ENCODE measurements around the gene TMEM120B.

Gene TMEM120B

DNA sequence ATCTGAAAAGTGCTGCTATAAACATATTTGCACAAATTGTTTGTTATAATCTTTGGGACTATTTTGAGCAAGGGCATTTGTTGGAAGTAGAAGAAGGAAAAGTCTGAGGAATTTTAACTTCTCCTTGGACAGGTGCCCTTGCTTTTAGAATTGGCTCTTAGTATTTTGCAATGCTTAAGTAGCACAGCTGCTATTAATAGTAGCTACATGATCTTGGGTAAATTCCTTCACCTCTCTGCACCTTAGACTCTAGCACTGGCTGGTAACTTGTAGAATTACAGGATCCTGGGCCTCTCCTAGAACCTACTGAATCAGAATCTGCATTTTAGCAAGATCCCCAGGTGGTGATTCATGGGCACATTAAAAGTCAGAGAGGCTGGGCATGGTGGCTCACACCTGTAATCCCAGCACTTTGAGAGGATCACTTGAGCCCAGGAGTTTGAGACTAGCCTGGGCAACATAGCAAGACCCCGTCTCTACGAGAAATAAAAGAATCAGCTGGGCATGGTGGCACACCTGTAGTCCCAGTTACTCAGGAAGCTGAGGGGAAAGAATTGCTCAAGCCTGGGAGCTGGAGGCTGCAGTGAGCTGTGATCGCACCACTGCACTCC is 10.8 kb upstream of the TMEM120B start:
- no peak overlapping the region for H4K8ac ChIP-seq (ENCODE audit: low read depth, low read length)
- no peak overlapping the region for H2BK15ac ChIP-seq (ENCODE audit: low read length)
- no peak overlapping the region for H4K91ac ChIP-seq (ENCODE audit: low read depth, low read length, poor library complexity)
- no peak overlapping the region for H2BK120ac ChIP-seq (ENCODE audit: low read depth, low read length)
- no CpG with 5 or more reads among the region's 3 CpGs for WGBS, 2 donors (ENCODE audit: extremely low coverage in 2 of 2, insufficient read length in 2 of 2, insufficient replicate concordance in 1 of 2)
- H3K79me1 ChIP-seq (ENCODE audit: low read depth, low read length), result no peaks in the 10 kb centered on the region
- no peak overlapping the region for H2BK5ac ChIP-seq (ENCODE audit: low read length)
- H3K27me3 ChIP-seq (ENCODE audit: control insufficient read depth in 3 of 3, insufficient read depth in 3 of 3, low read depth in 1 of 3, low read length in 3 of 3), result no peaks in the 10 kb centered on the region
- no peak overlapping the region for H3K9ac ChIP-seq (ENCODE audit: low read depth, low read length, poor library complexity)
- H2AFZ ChIP-seq (ENCODE audit: low read length), result no peak overlapping the region
- H3K23ac ChIP-seq (ENCODE audit: low read depth, low read length, poor library complexity), result no peak overlapping the region
- H3K27ac ChIP-seq (replicated peaks; ENCODE audit: low read length), result no peak overlapping the region
- H3K4me3 ChIP-seq (ENCODE audit: low read length in 2 of 2), result no peak overlapping the region
- no peak for DNase-seq (ENCODE audit: low spot score)
- no peak overlapping the region for H3K18ac ChIP-seq (ENCODE audit: low read length)
- no peak overlapping the region for H2AK5ac ChIP-seq (ENCODE audit: low read depth, low read length)
- no peak overlapping the region for H3K14ac ChIP-seq (ENCODE audit: low read length)
- no peaks in the 10 kb centered on the region for H3K9me3 ChIP-seq (replicated peaks in 1 of 2; ENCODE audit: control insufficient read depth in 2 of 2, insufficient read depth in 1 of 2, low read depth in 1 of 2, low read length in 2 of 2)
- H3K4me2 ChIP-seq (ENCODE audit: insufficient read depth, low read length, poor library complexity, severe bottlenecking), result no peak overlapping the region
- no peak overlapping the region for H2BK12ac ChIP-seq (ENCODE audit: low read length)
- H3K4ac ChIP-seq (ENCODE audit: low read length), result no peak overlapping the region
- no peaks in the 10 kb centered on the region for H3K4me1 ChIP-seq (ENCODE audit: control insufficient read depth in 2 of 2, insufficient read depth in 1 of 2, low read depth in 1 of 2, low read length in 2 of 2)
- no peaks in the 10 kb centered on the region for H3K36me3 ChIP-seq (replicated peaks in 1 of 2; ENCODE audit: control insufficient read depth in 2 of 2, insufficient read depth in 2 of 2, low read length in 2 of 2)

DNA sequence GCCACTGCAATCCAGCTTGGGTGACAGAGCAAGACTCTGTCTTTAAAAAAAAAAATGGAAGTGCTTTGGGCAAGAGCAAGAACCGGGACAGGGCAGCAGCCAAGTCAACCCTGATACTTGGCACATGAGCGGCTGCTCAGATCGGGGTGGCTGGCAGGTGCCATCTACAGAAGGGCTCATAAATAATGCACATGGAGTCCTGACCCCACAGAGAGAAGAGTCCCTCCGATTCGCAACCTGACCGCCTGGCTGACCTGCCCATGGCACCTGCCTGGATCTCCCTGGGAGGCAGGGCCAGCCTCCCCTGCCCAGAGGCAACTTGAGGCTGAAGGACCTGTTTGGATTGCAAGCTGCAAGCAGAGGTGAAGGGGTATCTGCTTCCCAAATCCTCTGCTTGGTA is 9.6 kb upstream of the TMEM120B start:
- Histone ChIP-seq H3K4me1 (ENCODE audit: control insufficient read depth in 2 of 2, insufficient read depth in 1 of 2, low read depth in 1 of 2, low read length in 2 of 2) (no peaks in the 10 kb centered on the region), H3K9ac (ENCODE audit: low read depth, low read length, poor library complexity) (no peak overlapping the region), H2BK15ac (ENCODE audit: low read length) (no peak overlapping the region), H3K18ac (ENCODE audit: low read length) (no peak overlapping the region), H3K14ac (ENCODE audit: low read length) (no peak overlapping the region), H3K23ac (ENCODE audit: low read depth, low read length, poor library complexity) (no peak overlapping the region), H2BK5ac (ENCODE audit: low read length) (no peak overlapping the region), H3K4me2 (ENCODE audit: insufficient read depth, low read length, poor library complexity, severe bottlenecking) (no peak overlapping the region), H3K4me3 (ENCODE audit: low read length in 2 of 2) (no peak overlapping the region), H3K27me3 (ENCODE audit: control insufficient read depth in 3 of 3, insufficient read depth in 3 of 3, low read depth in 1 of 3, low read length in 3 of 3) (no peaks in the 10 kb centered on the region), H2BK120ac (ENCODE audit: low read depth, low read length) (no peak overlapping the region), H4K8ac (ENCODE audit: low read depth, low read length) (no peak overlapping the region), H3K27ac (replicated peaks; ENCODE audit: low read length) (no peak overlapping the region), H3K9me3 (replicated peaks in 1 of 2; ENCODE audit: control insufficient read depth in 2 of 2, insufficient read depth in 1 of 2, low read depth in 1 of 2, low read length in 2 of 2) (no peaks in the 10 kb centered on the region), H3K4ac (ENCODE audit: low read length) (no peak overlapping the region), H2AFZ (ENCODE audit: low read length) (no peak overlapping the region), H2BK12ac (ENCODE audit: low read length) (peak overlapping the region; percentile 33), H4K91ac (ENCODE audit: low read depth, low read length, poor library complexity) (no peak overlapping the region), H3K79me1 (ENCODE audit: low read depth, low read length) (no peaks in the 10 kb centered on the region), H2AK5ac (ENCODE audit: low read depth, low read length) (peak overlapping the region; percentile 13), H3K36me3 (replicated peaks in 1 of 2; ENCODE audit: control insufficient read depth in 2 of 2, insufficient read depth in 2 of 2, low read length in 2 of 2) (no peaks in the 10 kb centered on the region)
- WGBS, 2 donors (ENCODE audit: extremely low coverage in 2 of 2, insufficient read length in 2 of 2, insufficient replicate concordance in 1 of 2), result no CpG with 5 or more reads among the region's 6 CpGs
- DNase-seq (ENCODE audit: low spot score), result no peak

DNA sequence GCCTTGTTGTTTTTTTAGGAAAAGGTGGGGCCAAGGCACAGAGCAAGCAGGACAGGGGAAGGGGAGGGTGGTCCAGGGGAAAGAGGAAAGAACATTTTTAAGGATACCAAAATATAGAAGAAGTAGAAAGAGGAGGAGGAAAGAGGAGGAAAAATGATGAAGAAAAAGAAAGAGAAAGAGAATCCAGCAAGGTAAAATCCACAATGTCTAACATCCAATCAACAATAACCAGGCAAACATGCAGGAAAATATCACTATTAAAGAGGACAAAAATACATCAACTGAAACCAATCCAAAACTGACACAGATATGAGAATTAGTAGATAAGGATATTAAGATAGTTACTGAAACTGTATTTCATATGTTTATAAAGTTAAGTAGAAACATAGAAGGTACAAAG is 7.0 kb upstream of the TMEM120B start:
- H4K91ac ChIP-seq (ENCODE audit: low read depth, low read length, poor library complexity), result no peak overlapping the region
- H2BK5ac ChIP-seq (ENCODE audit: low read length), result no peak overlapping the region
- H3K18ac ChIP-seq (ENCODE audit: low read length), result no peak overlapping the region
- H3K36me3 ChIP-seq (replicated peaks in 1 of 2; ENCODE audit: control insufficient read depth in 2 of 2, insufficient read depth in 2 of 2, low read length in 2 of 2), result no peaks in the 10 kb centered on the region
- no peak overlapping the region for H3K4me2 ChIP-seq (ENCODE audit: insufficient read depth, low read length, poor library complexity, severe bottlenecking)
- no peak overlapping the region for H3K4me3 ChIP-seq (ENCODE audit: low read length in 2 of 2)
- H2BK15ac ChIP-seq (ENCODE audit: low read length), result no peak overlapping the region
- no peaks in the 10 kb centered on the region for H3K9me3 ChIP-seq (replicated peaks in 1 of 2; ENCODE audit: control insufficient read depth in 2 of 2, insufficient read depth in 1 of 2, low read depth in 1 of 2, low read length in 2 of 2)
- H2BK120ac ChIP-seq (ENCODE audit: low read depth, low read length), result no peak overlapping the region
- H2BK12ac ChIP-seq (ENCODE audit: low read length), result no peak overlapping the region
- H2AK5ac ChIP-seq (ENCODE audit: low read depth, low read length), result no peak overlapping the region
- peaks cover 3 to 4% of the 10 kb centered on the region in 2 donors for H3K4me1 ChIP-seq (ENCODE audit: control insufficient read depth in 2 of 2, insufficient read depth in 1 of 2, low read depth in 1 of 2, low read length in 2 of 2)
- no peak overlapping the region for H3K14ac ChIP-seq (ENCODE audit: low read length)
- H4K8ac ChIP-seq (ENCODE audit: low read depth, low read length), result no peak overlapping the region
- no peak overlapping the region for H3K4ac ChIP-seq (ENCODE audit: low read length)
- no peak for DNase-seq (ENCODE audit: low spot score)
- no peaks in the 10 kb centered on the region for H3K79me1 ChIP-seq (ENCODE audit: low read depth, low read length)
- no peak overlapping the region for H3K23ac ChIP-seq (ENCODE audit: low read depth, low read length, poor library complexity)
- no peaks in the 10 kb centered on the region for H3K27me3 ChIP-seq (ENCODE audit: control insufficient read depth in 3 of 3, insufficient read depth in 3 of 3, low read depth in 1 of 3, low read length in 3 of 3)
- H2AFZ ChIP-seq (ENCODE audit: low read length), result no peak overlapping the region
- no peak overlapping the region for H3K9ac ChIP-seq (ENCODE audit: low read depth, low read length, poor library complexity)
- no peak overlapping the region for H3K27ac ChIP-seq (replicated peaks; ENCODE audit: low read length)

DNA sequence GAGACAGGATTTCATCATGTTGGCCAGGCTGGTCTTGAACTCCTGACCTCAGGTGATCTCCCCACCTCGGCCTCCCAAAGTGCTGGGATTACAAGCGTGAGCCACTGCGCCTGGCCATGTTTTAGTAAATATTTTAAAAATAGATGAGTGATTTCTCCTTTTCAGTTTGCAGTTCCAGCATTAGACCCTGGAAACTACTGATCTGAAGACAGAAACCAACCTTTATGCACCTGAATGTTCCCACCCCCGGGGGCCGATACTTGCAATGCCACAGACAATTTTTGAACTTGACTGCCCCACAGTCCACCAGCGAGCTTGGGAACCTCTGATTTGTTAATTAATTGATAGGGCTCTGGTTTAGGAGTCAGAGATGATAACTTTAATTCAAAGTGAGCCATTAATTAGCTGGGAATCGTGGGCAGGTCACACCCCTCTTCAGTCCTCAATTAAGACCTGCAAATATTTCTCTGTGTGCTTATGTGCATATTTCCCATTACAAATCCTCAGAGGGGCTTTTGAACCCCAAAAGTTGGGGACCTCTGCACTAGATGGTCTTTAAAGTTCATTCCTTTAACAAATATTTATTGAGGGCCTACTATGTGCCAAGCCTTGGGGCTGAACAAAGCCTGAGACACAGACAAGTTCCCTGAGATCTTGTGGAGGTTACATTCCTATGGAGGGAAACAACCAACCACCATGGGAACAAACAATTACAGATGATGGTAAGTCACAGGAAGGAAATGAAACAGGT is 4.1 kb upstream of the TMEM120B start:
- no peaks in the 10 kb centered on the region for H3K36me3 ChIP-seq (replicated peaks in 1 of 2; ENCODE audit: control insufficient read depth in 2 of 2, insufficient read depth in 2 of 2, low read length in 2 of 2)
- peaks cover 8 to 15% of the 10 kb centered on the region in 2 donors for H3K4me1 ChIP-seq (ENCODE audit: control insufficient read depth in 2 of 2, insufficient read depth in 1 of 2, low read depth in 1 of 2, low read length in 2 of 2)
- WGBS, 2 donors (ENCODE audit: extremely low coverage in 2 of 2, insufficient read length in 2 of 2, insufficient replicate concordance in 1 of 2), result no CpG with 5 or more reads among the region's 7 CpGs
- H2BK12ac ChIP-seq (ENCODE audit: low read length), result no peak overlapping the region
- H2AK5ac ChIP-seq (ENCODE audit: low read depth, low read length), result no peak overlapping the region
- H3K14ac ChIP-seq (ENCODE audit: low read length), result no peak overlapping the region
- no peak overlapping the region for H4K8ac ChIP-seq (ENCODE audit: low read depth, low read length)
- peaks cover 0 to 2% of the 10 kb centered on the region in 2 donors for H3K9me3 ChIP-seq (replicated peaks in 1 of 2; ENCODE audit: control insufficient read depth in 2 of 2, insufficient read depth in 1 of 2, low read depth in 1 of 2, low read length in 2 of 2)
- H3K27me3 ChIP-seq (ENCODE audit: control insufficient read depth in 3 of 3, insufficient read depth in 3 of 3, low read depth in 1 of 3, low read length in 3 of 3), result no peaks in the 10 kb centered on the region
- no peak overlapping the region for H3K4me3 ChIP-seq (ENCODE audit: low read length in 2 of 2)
- H2BK5ac ChIP-seq (ENCODE audit: low read length), result no peak overlapping the region
- H3K9ac ChIP-seq (ENCODE audit: low read depth, low read length, poor library complexity), result no peak overlapping the region
- H4K91ac ChIP-seq (ENCODE audit: low read depth, low read length, poor library complexity), result no peak overlapping the region
- no peak overlapping the region for H3K23ac ChIP-seq (ENCODE audit: low read depth, low read length, poor library complexity)
- DNase-seq (ENCODE audit: low spot score), result no peak
- no peak overlapping the region for H2BK120ac ChIP-seq (ENCODE audit: low read depth, low read length)
- H3K4me2 ChIP-seq (ENCODE audit: insufficient read depth, low read length, poor library complexity, severe bottlenecking), result no peak overlapping the region
- peaks cover 3% of the 10 kb centered on the region for H3K79me1 ChIP-seq (ENCODE audit: low read depth, low read length)
- no peak overlapping the region for H3K18ac ChIP-seq (ENCODE audit: low read length)
- no peak overlapping the region for H2BK15ac ChIP-seq (ENCODE audit: low read length)
- H3K27ac ChIP-seq (replicated peaks; ENCODE audit: low read length), result no peak overlapping the region
- H2AFZ ChIP-seq (ENCODE audit: low read length), result no peak overlapping the region
- no peak overlapping the region for H3K4ac ChIP-seq (ENCODE audit: low read length)
